ENCODE data around the gene CDC37L1. TPM values are rescaled to one million over a fixed set of nuclear protein-coding genes. Genes with fewer than 3 reads are reported as not detected.
"Not testable (repeated sequence)": the region's sequence is repeated elsewhere in the genome, so short reads cannot be mapped to it uniquely, and the experiment has no call there.

Gene CDC37L1
- total RNA-seq (2014; rRNA removed; shearing (Covaris generic)): 8.9 and 11.0 TPM in 2 replicates
- 5.6 and 8.3 TPM in 2 replicates for polyA plus RNA-seq (2015; cell fraction: cytosol; rRNA removed)
- 6.6 and 10.2 TPM in 2 replicates for polyA plus RNA-seq (2015; cell fraction: nucleus; rRNA removed)

DNA sequence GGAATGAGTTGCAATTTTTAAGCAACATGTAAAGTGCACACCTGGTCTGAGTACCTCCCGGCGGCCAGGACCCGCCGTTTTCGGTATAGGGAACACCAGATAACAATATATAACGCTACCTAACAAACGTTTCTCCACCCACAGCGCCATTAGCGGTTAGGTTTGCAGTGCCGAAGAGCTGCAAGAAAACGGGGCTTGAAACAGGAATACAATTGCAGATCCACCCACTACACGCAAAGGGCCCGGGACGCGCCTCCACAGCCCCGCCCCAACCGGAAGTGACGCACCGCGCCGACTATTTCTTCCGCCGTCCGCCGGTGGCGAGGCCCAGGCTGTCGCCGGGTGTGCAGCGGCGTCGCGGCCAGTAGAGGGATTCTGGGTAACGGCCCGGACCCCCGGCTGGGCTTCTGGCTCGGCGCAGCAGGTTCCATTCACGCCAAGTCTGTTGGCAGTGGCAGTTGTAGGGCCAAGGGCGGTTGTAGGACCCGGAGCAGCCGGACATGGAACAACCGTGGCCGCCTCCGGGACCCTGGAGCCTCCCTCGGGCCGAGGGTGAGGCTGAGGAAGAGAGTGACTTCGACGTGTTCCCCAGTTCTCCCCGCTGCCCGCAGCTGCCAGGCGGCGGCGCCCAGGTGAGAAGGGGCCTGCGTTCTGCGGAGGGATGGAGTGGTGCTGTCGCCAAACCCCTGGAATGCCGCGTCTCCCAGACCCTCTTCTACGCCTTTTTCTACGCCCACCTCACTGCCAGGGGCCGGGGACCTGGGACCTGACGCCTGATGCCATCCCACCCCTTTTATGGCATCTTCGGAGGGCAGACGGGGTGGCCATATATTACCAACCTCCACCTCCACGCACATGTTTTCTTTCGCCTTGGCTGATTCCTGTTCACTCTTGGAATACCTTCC is at the start of gene CDC37L1:
Gene CDC37L1 (plus strand): TSS at position 302 of the 905 bp plus-strand sequence. CDS start 199 bp downstream, at position 501.
- peak; percentile 93 for DNase-seq (ENCODE audit: low read depth, low spot score)
- in situ Hi-C loops (cut with HindIII; ENCODE audit: low pct_unique_long_range_greater_than_20kb, low sequenced_read_pairs): no loop called here

DNA sequence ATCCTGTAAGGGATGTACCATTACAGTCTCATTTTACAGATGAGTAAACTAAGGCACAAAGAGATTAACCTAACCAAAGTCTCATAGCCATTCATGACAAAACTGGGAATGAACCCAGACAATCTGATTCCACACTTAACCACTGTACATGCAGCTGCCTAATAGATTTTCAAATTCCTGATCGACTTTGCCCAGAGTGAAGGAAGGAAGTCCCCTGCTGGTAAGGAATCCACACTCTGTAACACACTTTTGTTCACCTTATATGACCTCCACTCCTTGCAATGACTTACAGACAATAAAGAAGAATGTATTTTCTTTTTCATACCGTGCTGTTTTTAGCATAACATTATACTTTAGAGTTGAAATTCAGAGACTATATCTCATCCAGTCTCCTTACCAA is 48.5 kb upstream of the CDC37L1 start:
- in situ Hi-C loops (cut with HindIII; ENCODE audit: low pct_unique_long_range_greater_than_20kb, low sequenced_read_pairs): no loop called here

DNA sequence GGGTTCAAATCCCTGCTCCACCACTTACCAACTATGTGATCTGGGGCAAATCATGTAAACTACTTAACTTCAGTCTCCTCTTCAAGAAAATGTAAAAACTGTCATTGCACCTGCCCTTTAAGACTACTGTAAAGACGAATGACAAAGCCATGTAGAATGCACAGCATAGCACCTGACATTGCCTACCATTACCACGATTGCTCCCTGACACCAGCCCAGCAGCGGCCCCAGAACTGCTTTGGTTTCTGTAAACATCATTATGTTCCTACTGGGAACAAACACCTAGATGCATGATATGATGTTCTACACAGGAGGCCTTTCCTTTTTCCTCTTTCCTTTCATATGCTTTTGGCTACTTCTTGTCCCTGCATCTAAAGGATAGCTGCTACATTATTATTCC is 40.4 kb upstream of the CDC37L1 start:
- in situ Hi-C loops (cut with HindIII; ENCODE audit: low pct_unique_long_range_greater_than_20kb, low sequenced_read_pairs): no loop called here
- DNase-seq (ENCODE audit: low read depth, low spot score): no peak

More for the DNA sequence above, 48.5 kb upstream of the CDC37L1 start:
- DNase-seq (ENCODE audit: low read depth, low spot score): no peak

DNA sequence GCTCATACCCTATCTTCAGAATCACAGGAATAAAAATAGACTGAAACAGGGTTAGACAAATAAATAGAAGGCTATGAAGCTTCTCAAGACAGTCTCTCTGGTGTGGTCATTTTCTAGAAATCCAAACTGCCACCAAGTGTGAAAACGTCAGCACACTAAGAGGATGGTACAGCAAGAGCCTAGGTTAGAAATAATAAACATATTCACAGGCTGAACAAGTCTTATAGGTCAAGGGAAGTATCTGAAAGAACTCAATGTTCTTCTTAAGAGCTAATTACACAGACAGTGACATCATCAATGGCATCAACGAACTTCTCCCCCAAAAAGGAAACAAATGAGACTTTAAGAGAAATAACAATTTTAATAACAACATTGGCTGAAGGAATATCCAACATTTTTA is 39.9 kb upstream of the CDC37L1 start:
- peak; percentile 33 for DNase-seq (ENCODE audit: low read depth, low spot score)
- in situ Hi-C loops (cut with HindIII; ENCODE audit: low pct_unique_long_range_greater_than_20kb, low sequenced_read_pairs): no loop called here

GRCh38 chr9:4640027-4640426 is 39.3 kb upstream of the CDC37L1 start:
- in situ Hi-C loops (cut with HindIII; ENCODE audit: low pct_unique_long_range_greater_than_20kb, low sequenced_read_pairs): no loop called here
- peak; percentile 33 for DNase-seq (ENCODE audit: low read depth, low spot score)

GRCh38 chr9:4642351-4642750 is 37.0 kb upstream of the CDC37L1 start:
- no peak for DNase-seq (ENCODE audit: low read depth, low spot score)
- in situ Hi-C loops (cut with HindIII; ENCODE audit: low pct_unique_long_range_greater_than_20kb, low sequenced_read_pairs): no loop called here

- DNase-seq (ENCODE audit: low read depth, low spot score): no peak
- in situ Hi-C loops (cut with HindIII; ENCODE audit: low pct_unique_long_range_greater_than_20kb, low sequenced_read_pairs): no loop called here
Observed at GRCh38 chr9:4654084-4654483, 25.3 kb upstream of the CDC37L1 start.

DNA sequence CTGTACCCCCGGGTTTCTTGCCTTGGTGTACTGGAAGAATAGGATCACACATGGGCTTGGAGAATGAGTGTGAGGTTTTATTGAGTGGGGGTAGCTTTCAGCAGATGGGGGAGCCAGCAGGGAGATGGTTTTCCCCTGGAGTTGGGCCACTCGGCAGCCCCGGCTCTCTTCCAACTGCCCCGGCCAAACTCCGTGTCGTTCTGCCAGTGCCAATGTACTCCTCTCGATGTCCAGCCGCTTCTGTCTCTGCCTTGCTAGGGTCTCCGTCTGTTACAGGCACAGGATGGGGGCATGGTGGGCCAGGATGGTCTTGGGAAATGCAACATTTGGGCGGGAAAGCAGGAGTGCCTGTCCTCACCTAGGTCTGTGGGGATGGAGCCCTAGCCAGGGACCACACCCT is 24.8 kb upstream of the CDC37L1 start:
- in situ Hi-C loops (cut with HindIII; ENCODE audit: low pct_unique_long_range_greater_than_20kb, low sequenced_read_pairs): no loop called here

DNA sequence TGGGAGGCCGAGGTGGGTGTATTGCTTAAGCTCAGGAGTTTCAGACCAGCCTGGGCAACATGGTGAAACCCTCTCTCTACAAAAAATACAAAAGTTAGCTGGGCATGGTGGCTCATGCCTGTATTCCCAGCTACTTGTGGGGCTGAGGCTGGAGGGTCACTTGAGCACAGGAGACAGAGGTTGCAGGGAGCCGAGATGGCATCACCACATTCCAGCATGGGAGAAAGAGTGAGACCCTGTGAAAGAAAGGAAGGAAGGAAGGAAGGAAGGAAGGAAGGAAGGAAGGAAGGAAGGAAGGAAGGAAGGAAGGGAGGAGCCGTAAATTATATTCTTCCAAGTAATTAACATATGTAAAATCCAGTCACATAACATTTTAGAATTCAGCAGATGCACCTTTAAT is 23.2 kb upstream of the CDC37L1 start:
- DNase-seq (ENCODE audit: low read depth, low spot score); in situ Hi-C loops (cut with HindIII; ENCODE audit: low pct_unique_long_range_greater_than_20kb, low sequenced_read_pairs): not testable (repeated sequence)

More for the DNA sequence above, 24.8 kb upstream of the CDC37L1 start:
- DNase-seq (ENCODE audit: low read depth, low spot score): no peak

DNA sequence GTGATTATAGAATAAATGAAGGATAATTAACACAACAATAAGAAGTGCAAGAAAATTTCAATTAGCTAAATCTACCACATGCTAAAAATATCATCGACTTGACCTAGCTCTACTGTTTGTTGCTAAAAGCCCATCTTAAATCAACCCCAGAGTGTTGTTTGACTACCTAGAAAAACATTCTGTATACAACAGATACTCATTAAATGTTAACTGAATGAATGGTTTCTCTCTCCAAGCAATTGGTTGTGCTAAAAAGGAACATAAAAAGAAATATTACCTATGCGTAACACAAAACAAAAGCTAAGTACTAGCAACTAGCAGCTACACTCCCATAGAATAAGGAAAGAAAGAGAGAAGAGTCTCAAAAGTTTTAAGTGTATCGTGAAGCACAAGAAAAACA is 22.7 kb upstream of the CDC37L1 start:
- in situ Hi-C loops (cut with HindIII; ENCODE audit: low pct_unique_long_range_greater_than_20kb, low sequenced_read_pairs): no loop called here
- DNase-seq (ENCODE audit: low read depth, low spot score): no peak

DNA sequence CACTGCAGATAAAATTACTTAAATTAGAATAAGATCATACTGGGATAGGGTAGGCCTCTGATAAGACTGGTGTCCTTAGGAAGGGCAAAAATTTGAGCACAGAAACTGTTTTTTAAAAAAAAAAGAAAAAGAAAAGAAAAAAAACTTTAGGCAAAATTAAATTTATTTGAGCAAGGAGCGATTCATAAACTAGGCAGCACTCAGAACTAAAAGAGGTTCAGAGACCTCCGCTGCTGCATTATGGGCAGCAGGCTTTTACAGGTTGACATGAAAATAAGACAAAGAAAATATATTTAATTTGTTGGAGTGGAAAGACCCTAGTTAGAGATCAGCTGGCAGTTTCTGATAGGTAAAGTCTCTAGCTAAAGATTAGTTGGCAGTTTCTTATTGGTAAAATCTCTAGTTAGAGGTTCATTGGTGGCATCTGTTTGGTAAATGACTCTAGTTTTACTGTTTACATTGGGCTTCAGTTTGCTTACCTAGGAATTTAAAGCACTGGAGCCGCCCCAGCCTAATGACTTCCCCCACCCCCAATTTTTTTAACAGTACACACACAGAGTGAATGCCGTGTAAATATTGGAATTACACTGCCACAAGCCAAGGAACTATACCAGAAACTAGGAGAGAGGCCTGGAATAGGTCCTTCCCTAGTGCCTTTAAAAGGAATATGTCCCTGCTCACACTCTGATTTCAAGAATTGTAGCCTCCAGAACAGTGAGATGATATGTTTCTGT is 21.8 kb upstream of the CDC37L1 start:
- DNase-seq (ENCODE audit: low read depth, low spot score): no peak

GRCh38 chr9:4660665-4661064 is 18.7 kb upstream of the CDC37L1 start:
- in situ Hi-C loops (cut with HindIII; ENCODE audit: low pct_unique_long_range_greater_than_20kb, low sequenced_read_pairs); DNase-seq (ENCODE audit: low read depth, low spot score): not testable (repeated sequence)

More for the DNA sequence above, 21.8 kb upstream of the CDC37L1 start:
- in situ Hi-C loops (cut with HindIII; ENCODE audit: low pct_unique_long_range_greater_than_20kb, low sequenced_read_pairs): no loop called here

DNA sequence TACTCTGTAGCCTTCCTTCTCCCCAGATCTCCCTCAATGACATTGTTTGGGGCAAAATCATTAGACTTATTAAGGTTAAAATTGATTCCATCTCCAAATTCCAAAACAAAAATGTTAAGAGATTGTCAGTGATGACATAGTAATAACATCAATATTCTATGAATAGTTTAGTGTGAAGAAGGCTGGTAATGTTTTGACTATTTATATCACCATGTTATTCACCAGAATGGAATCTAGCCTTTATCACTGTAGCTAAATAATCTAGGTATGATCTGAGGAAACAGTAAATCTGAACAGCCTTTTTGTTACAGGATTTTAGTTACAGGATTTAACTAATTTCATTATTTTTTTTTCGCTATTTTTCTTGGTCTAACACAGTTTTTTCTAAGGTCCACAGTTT is 18.2 kb upstream of the CDC37L1 start:
- in situ Hi-C loops (cut with HindIII; ENCODE audit: low pct_unique_long_range_greater_than_20kb, low sequenced_read_pairs): no loop called here

GRCh38 chr9:4661611-4662010 is 17.8 kb upstream of the CDC37L1 start:
- in situ Hi-C loops (cut with HindIII; ENCODE audit: low pct_unique_long_range_greater_than_20kb, low sequenced_read_pairs): no loop called here
- DNase-seq (ENCODE audit: low read depth, low spot score): no peak

More for the DNA sequence above, 18.2 kb upstream of the CDC37L1 start:
- no peak for DNase-seq (ENCODE audit: low read depth, low spot score)

- in situ Hi-C loops (cut with HindIII; ENCODE audit: low pct_unique_long_range_greater_than_20kb, low sequenced_read_pairs): no loop called here
- peak; percentile 85 for DNase-seq (ENCODE audit: low read depth, low spot score)
Observed at GRCh38 chr9:4662108-4662988, 17.0 kb upstream of the CDC37L1 start, which contains the start of gene PLPP6. PLPP6 (plus strand) TSS chr9:4662294; CDS start chr9:4662376, 82 bp downstream.

- in situ Hi-C loops (cut with HindIII; ENCODE audit: low pct_unique_long_range_greater_than_20kb, low sequenced_read_pairs): no loop called here
- DNase-seq (ENCODE audit: low read depth, low spot score): no peak
Observed at GRCh38 chr9:4662989-4663792, 16.2 kb upstream of the CDC37L1 start.

DNA sequence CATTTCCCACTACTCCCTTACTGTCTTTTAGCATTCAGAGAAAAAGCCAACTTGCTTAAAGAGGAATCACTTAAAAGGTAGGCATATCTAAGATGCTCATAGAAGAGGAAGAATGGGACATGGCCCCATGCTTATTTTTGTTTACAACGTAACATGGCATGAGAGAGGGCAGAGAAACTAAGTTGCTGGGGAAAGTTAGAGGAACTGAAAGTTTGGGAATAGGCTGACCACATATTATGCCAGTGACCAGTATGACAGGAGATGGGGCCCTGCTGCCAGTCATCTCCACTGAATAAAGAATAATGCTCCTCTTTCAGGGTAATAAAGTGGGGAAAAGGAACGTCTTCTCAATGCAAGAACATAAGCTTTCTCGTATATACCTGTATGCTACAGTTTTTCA is 15.4 kb upstream of the CDC37L1 start:
- DNase-seq (ENCODE audit: low read depth, low spot score): no peak
- in situ Hi-C loops (cut with HindIII; ENCODE audit: low pct_unique_long_range_greater_than_20kb, low sequenced_read_pairs): no loop called here
